ENCODE results near the gene PLCG2.
"Not testable (repeated sequence)": the region's sequence is repeated elsewhere in the genome, so short reads cannot be mapped to it uniquely, and the experiment has no call there.

The PLCG2 gene

GRCh38 chr16:81752876-81753227 is 26.2 kb upstream of the PLCG2 start:
- H3K4me3 ChIP-seq (ENCODE audit: low read depth, low read length) = no peak overlapping the region
- DNase-seq (ENCODE audit: low read depth) = no peak
- TF ChIP-seq, protein P1, sequence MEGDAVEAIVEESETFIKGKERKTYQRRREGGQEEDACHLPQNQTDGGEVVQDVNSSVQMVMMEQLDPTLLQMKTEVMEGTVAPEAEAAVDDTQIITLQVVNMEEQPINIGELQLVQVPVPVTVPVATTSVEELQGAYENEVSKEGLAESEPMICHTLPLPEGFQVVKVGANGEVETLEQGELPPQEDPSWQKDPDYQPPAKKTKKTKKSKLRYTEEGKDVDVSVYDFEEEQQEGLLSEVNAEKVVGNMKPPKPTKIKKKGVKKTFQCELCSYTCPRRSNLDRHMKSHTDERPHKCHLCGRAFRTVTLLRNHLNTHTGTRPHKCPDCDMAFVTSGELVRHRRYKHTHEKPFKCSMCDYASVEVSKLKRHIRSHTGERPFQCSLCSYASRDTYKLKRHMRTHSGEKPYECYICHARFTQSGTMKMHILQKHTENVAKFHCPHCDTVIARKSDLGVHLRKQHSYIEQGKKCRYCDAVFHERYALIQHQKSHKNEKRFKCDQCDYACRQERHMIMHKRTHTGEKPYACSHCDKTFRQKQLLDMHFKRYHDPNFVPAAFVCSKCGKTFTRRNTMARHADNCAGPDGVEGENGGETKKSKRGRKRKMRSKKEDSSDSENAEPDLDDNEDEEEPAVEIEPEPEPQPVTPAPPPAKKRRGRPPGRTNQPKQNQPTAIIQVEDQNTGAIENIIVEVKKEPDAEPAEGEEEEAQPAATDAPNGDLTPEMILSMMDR (IDR thresholded peaks at IDR 0.05; ENCODE audit: low read depth, low read length, missing control alignments) = no peak
- in situ Hi-C loops (cut with HindIII; ENCODE audit: low sequenced_read_pairs) = no loop called here

GRCh38 chr16:81754858-81755257 is 24.2 kb upstream of the PLCG2 start:
- in situ Hi-C loops (cut with HindIII; ENCODE audit: low sequenced_read_pairs) = no loop called here
- TF ChIP-seq, protein P1 (IDR thresholded peaks at IDR 0.05; ENCODE audit: low read depth, low read length, missing control alignments) = no peak
- DNase-seq (ENCODE audit: low read depth) = no peak
- H3K4me3 ChIP-seq (ENCODE audit: low read depth, low read length) = no peak overlapping the region

- TF ChIP-seq, protein P1 (IDR thresholded peaks at IDR 0.05; ENCODE audit: low read depth, low read length, missing control alignments) = no peak
- in situ Hi-C loops (cut with HindIII; ENCODE audit: low sequenced_read_pairs) = no loop called here
- H3K4me3 ChIP-seq (ENCODE audit: low read depth, low read length) = no peak overlapping the region
- no peak for DNase-seq (ENCODE audit: low read depth)
These were observed 23.0 kb upstream of the PLCG2 start for GRCh38 chr16:81755915-81756614.

DNA sequence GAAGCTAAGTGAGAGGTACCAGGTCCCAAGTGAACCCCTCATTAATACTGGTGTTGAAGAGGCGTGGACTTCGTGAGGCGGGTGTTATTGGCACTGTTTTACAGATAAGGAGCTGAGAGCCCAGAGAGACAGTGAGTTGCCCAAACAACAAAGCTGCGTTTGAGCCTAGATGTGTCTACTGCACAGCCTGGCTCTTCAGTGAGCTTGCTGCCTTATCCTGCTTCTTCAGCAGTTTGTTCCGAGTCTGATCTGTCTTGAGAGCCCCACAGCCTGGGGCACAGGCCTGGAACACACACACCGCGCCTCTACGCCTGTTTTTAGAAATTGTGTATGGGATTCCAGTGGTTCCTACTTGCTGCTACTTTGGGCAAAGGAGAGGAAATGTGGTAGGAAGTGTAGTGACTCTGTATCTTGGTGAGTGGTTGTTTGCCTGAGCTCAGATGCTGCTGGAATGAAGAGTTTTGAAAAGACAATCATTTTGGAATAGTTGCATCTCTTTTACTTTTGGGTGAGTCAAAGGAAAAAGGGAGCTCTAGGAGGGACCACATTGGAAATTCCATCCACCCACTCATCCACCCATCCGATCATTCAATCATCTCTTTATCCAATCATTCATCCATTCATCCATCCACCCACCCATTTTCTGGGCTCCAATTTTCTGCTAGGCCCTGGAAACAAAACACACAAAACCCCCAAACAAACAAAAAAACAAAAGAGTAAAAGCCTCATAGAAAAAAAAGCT is 22.3 kb upstream of the PLCG2 start:
- H3K4me3 ChIP-seq (ENCODE audit: low read depth, low read length) = no peak overlapping the region
- DNase-seq (ENCODE audit: low read depth) = no peak
- in situ Hi-C loops (cut with HindIII; ENCODE audit: low sequenced_read_pairs) = no loop called here
- TF ChIP-seq, protein P1 (IDR thresholded peaks at IDR 0.05; ENCODE audit: low read depth, low read length, missing control alignments) = no peak

DNA sequence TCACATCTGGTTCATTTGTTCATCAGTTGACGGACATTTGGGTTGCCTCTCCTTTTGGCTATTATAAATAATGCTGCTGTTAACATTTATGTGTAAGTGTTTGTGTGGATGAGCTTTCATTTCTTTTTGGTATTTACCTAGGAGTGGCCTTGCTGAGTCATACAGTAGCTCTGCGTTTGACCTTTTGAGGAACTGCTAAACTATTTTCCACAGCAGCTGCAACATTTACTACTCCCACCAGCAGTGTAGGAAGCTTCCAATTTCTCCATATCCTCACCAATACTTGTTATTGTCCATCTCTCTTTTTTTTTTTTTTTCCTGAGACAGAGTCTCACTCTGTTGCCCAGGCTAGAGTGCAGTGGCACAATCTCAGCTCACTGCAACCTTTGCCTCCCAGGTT is 20.7 kb upstream of the PLCG2 start:
- DNase-seq (ENCODE audit: low read depth) = no peak
- in situ Hi-C loops (cut with HindIII; ENCODE audit: low sequenced_read_pairs) = no loop called here
- TF ChIP-seq, protein P1 (IDR thresholded peaks at IDR 0.05; ENCODE audit: low read depth, low read length, missing control alignments) = no peak
- no peak overlapping the region for H3K4me3 ChIP-seq (ENCODE audit: low read depth, low read length)

- H3K4me3 ChIP-seq (ENCODE audit: low read depth, low read length); in situ Hi-C loops (cut with HindIII; ENCODE audit: low sequenced_read_pairs); DNase-seq (ENCODE audit: low read depth): not testable (repeated sequence)
These were observed 16.8 kb upstream of the PLCG2 start for GRCh38 chr16:81762322-81762721.
